Measurements from ENCODE around the gene NETO2.

GRCh38 chr16:47034455-47034854, 109.3 kb downstream of the NETO2 start:
- TF ChIP-seq EZH2 (IDR thresholded peaks at IDR 0.05; ENCODE audit: low read depth), result no peak
- no peak for TF ChIP-seq CTCF (conservative IDR thresholded peaks at IDR 0.05)

All from PC-9 (cell line).